ENCODE data around the gene ADAMTS17. TPM values are rescaled to one million over a fixed set of nuclear protein-coding genes. Genes with fewer than 3 reads are reported as not detected.

Gene ADAMTS17
- polyA plus RNA-seq, 3 donors from 2014 or later = 0.27 to 0.53 TPM; not detected in 1

GRCh38 chr15:100026041-100026440 is 315.7 kb downstream of the ADAMTS17 start:
- H3K9me3 Mint-ChIP-seq = peaks cover 0 to 13% (median 8%) of the 10 kb centered on the region in 6 donors
- DNase-seq = no peak
- no peak overlapping the region for H3K27ac Mint-ChIP-seq
- H3K4me1 Mint-ChIP-seq = no peaks in the 10 kb centered on the region
- peaks cover 0 to 5% (median 4%) of the 10 kb centered on the region in 3 donors for H3K36me3 Mint-ChIP-seq
- H3K27me3 Mint-ChIP-seq (ENCODE audit: low read depth in 3 of 3) = peaks cover 0 to 15% (median 4%) of the 10 kb centered on the region in 3 donors
- no peak overlapping the region for H3K4me3 Mint-ChIP-seq

- Mint-ChIP-seq H3K27ac (no peak overlapping the region), H3K27me3 (ENCODE audit: low read depth in 3 of 3) (peaks cover 0 to 13% (median 4%) of the 10 kb centered on the region in 3 donors), H3K36me3 (peaks cover 0 to 3% (median 0%) of the 10 kb centered on the region in 3 donors), H3K4me1 (no peaks in the 10 kb centered on the region), H3K4me3 (no peak overlapping the region), H3K9me3 (peaks cover 0 to 8% (median 3%) of the 10 kb centered on the region in 6 donors)
- no peak for DNase-seq
These were observed 319.0 kb downstream of the ADAMTS17 start for GRCh38 chr15:100022806-100023205.

- Mint-ChIP-seq H3K4me3 (no peak overlapping the region), H3K36me3 (no peaks in the 10 kb centered on the region), H3K4me1 (no peaks in the 10 kb centered on the region), H3K9me3 (peaks cover 0 to 4% (median under 1%) of the 10 kb centered on the region in 6 donors), H3K27me3 (ENCODE audit: low read depth in 3 of 3) (peaks cover 0 to 13% (median 4%) of the 10 kb centered on the region in 3 donors), H3K27ac (no peak overlapping the region)
- no peak for DNase-seq
These were observed 319.4 kb downstream of the ADAMTS17 start for GRCh38 chr15:100022391-100022790.

- H3K36me3 Mint-ChIP-seq = no peaks in the 10 kb centered on the region
- no peaks in the 10 kb centered on the region for H3K4me1 Mint-ChIP-seq
- no peak overlapping the region for H3K27ac Mint-ChIP-seq
- peaks cover 0 to 2% (median 0%) of the 10 kb centered on the region in 6 donors for H3K9me3 Mint-ChIP-seq
- H3K27me3 Mint-ChIP-seq (ENCODE audit: low read depth in 3 of 3) = peaks cover 0 to 10% (median 3%) of the 10 kb centered on the region in 3 donors
- no peak for DNase-seq
- no peak overlapping the region for H3K4me3 Mint-ChIP-seq
These were observed 320.1 kb downstream of the ADAMTS17 start for GRCh38 chr15:100021653-100022052.

- Mint-ChIP-seq H3K4me3 (no peak overlapping the region), H3K4me1 (no peaks in the 10 kb centered on the region)
These were observed 321.2 kb downstream of the ADAMTS17 start for GRCh38 chr15:100020614-100021013.

GRCh38 chr15:100020189-100020588 is 321.6 kb downstream of the ADAMTS17 start:
- Mint-ChIP-seq H3K27ac (no peak overlapping the region), H3K9me3 (no peaks in the 10 kb centered on the region), H3K36me3 (no peaks in the 10 kb centered on the region)

More at GRCh38 chr15:100020614-100021013, 321.2 kb downstream of the ADAMTS17 start:
- H3K27me3 Mint-ChIP-seq (ENCODE audit: low read depth in 3 of 3) = peaks cover 0 to 8% (median 3%) of the 10 kb centered on the region in 3 donors
- no peaks in the 10 kb centered on the region for H3K36me3 Mint-ChIP-seq
- DNase-seq = no peak
- no peaks in the 10 kb centered on the region for H3K9me3 Mint-ChIP-seq
- no peak overlapping the region for H3K27ac Mint-ChIP-seq

GRCh38 chr15:100019601-100020000 is 322.2 kb downstream of the ADAMTS17 start:
- Mint-ChIP-seq H3K4me3 (no peak overlapping the region), H3K27ac (no peak overlapping the region), H3K4me1 (no peaks in the 10 kb centered on the region)

More at GRCh38 chr15:100020189-100020588, 321.6 kb downstream of the ADAMTS17 start:
- H3K4me3 Mint-ChIP-seq = no peak overlapping the region
- H3K4me1 Mint-ChIP-seq = no peaks in the 10 kb centered on the region
- H3K27me3 Mint-ChIP-seq (ENCODE audit: low read depth in 3 of 3) = peaks cover 0 to 10% (median 3%) of the 10 kb centered on the region in 3 donors
- no peak for DNase-seq

GRCh38 chr15:100018191-100018590 is 323.6 kb downstream of the ADAMTS17 start:
- H3K9me3 Mint-ChIP-seq = no peaks in the 10 kb centered on the region
- no peaks in the 10 kb centered on the region for H3K4me1 Mint-ChIP-seq
- peak overlapping the region in 1 of 6 donors; percentile 25 for H3K27ac Mint-ChIP-seq
- no peak for DNase-seq
- peaks cover 0 to 16% (median 0%) of the 10 kb centered on the region in 3 donors for H3K27me3 Mint-ChIP-seq (ENCODE audit: low read depth in 3 of 3)
- no peak overlapping the region for H3K4me3 Mint-ChIP-seq
- H3K36me3 Mint-ChIP-seq = no peaks in the 10 kb centered on the region

More at GRCh38 chr15:100019601-100020000, 322.2 kb downstream of the ADAMTS17 start:
- Mint-ChIP-seq H3K36me3 (no peaks in the 10 kb centered on the region), H3K9me3 (no peaks in the 10 kb centered on the region), H3K27me3 (ENCODE audit: low read depth in 3 of 3) (peaks cover 0 to 14% (median 3%) of the 10 kb centered on the region in 3 donors)
- DNase-seq = no peak

- Mint-ChIP-seq H3K27me3 (ENCODE audit: low read depth in 3 of 3) (peaks cover 0 to 16% (median 0%) of the 10 kb centered on the region in 3 donors), H3K36me3 (no peaks in the 10 kb centered on the region)
These were observed 324.6 kb downstream of the ADAMTS17 start for GRCh38 chr15:100017140-100017539.

GRCh38 chr15:100016632-100017031 is 325.1 kb downstream of the ADAMTS17 start:
- Mint-ChIP-seq H3K27ac (no peak overlapping the region), H3K9me3 (no peaks in the 10 kb centered on the region), H3K36me3 (no peaks in the 10 kb centered on the region), H3K27me3 (ENCODE audit: low read depth in 3 of 3) (peaks cover 0 to 12% (median 0%) of the 10 kb centered on the region in 3 donors), H3K4me1 (no peaks in the 10 kb centered on the region), H3K4me3 (no peak overlapping the region)
- no peak for DNase-seq

More at GRCh38 chr15:100017140-100017539, 324.6 kb downstream of the ADAMTS17 start:
- H3K27ac Mint-ChIP-seq = no peak overlapping the region
- no peaks in the 10 kb centered on the region for H3K9me3 Mint-ChIP-seq
- no peak overlapping the region for H3K4me3 Mint-ChIP-seq
- no peak for DNase-seq
- H3K4me1 Mint-ChIP-seq = no peaks in the 10 kb centered on the region

- Mint-ChIP-seq H3K27ac (no peak overlapping the region), H3K4me1 (no peaks in the 10 kb centered on the region), H3K36me3 (no peaks in the 10 kb centered on the region), H3K4me3 (no peak overlapping the region), H3K9me3 (no peaks in the 10 kb centered on the region), H3K27me3 (ENCODE audit: low read depth in 3 of 3) (peaks cover 0 to 9% (median 2%) of the 10 kb centered on the region in 3 donors)
- DNase-seq = no peak
These were observed 330.5 kb downstream of the ADAMTS17 start for GRCh38 chr15:100011235-100011634.

- no peaks in the 10 kb centered on the region for H3K4me1 Mint-ChIP-seq
- no peak overlapping the region for H3K27ac Mint-ChIP-seq
- H3K36me3 Mint-ChIP-seq = no peaks in the 10 kb centered on the region
- H3K9me3 Mint-ChIP-seq = no peaks in the 10 kb centered on the region
- no peak for DNase-seq
- peaks cover 0 to 5% (median 4%) of the 10 kb centered on the region in 3 donors for H3K27me3 Mint-ChIP-seq (ENCODE audit: low read depth in 3 of 3)
- no peak overlapping the region for H3K4me3 Mint-ChIP-seq
These were observed 332.4 kb downstream of the ADAMTS17 start for GRCh38 chr15:100009372-100009771.

- Mint-ChIP-seq H3K9me3 (no peaks in the 10 kb centered on the region), H3K27me3 (ENCODE audit: low read depth in 3 of 3) (peaks cover 0 to 5% (median 3%) of the 10 kb centered on the region in 3 donors), H3K27ac (no peak overlapping the region), H3K4me3 (no peak overlapping the region), H3K36me3 (no peaks in the 10 kb centered on the region), H3K4me1 (no peaks in the 10 kb centered on the region)
- DNase-seq = no peak
These were observed 333.5 kb downstream of the ADAMTS17 start for GRCh38 chr15:100008258-100008657.

- no peaks in the 10 kb centered on the region for H3K36me3 Mint-ChIP-seq
- H3K27me3 Mint-ChIP-seq (ENCODE audit: low read depth in 3 of 3) = peaks cover 0 to 7% (median 3%) of the 10 kb centered on the region in 3 donors
- no peaks in the 10 kb centered on the region for H3K4me1 Mint-ChIP-seq
- no peaks in the 10 kb centered on the region for H3K9me3 Mint-ChIP-seq
- peak overlapping the region in 1 of 6 donors; percentile 4 for H3K27ac Mint-ChIP-seq
- H3K4me3 Mint-ChIP-seq = no peak overlapping the region
- no peak for DNase-seq
These were observed 334.2 kb downstream of the ADAMTS17 start for GRCh38 chr15:100007609-100008008.

- H3K27me3 Mint-ChIP-seq (ENCODE audit: low read depth in 3 of 3) = peaks cover 0 to 7% (median 3%) of the 10 kb centered on the region in 3 donors
- H3K4me1 Mint-ChIP-seq = no peaks in the 10 kb centered on the region
- H3K9me3 Mint-ChIP-seq = no peaks in the 10 kb centered on the region
- DNase-seq = no peak
- no peak overlapping the region for H3K4me3 Mint-ChIP-seq
- no peaks in the 10 kb centered on the region for H3K36me3 Mint-ChIP-seq
- no peak overlapping the region for H3K27ac Mint-ChIP-seq
These were observed 336.1 kb downstream of the ADAMTS17 start for GRCh38 chr15:100005715-100006114.

Measured in immature natural killer cell (primary cell).